Nephron progenitor cell (in vitro differentiated cells): ENCODE measurements around the gene CCDC192.

Experiments
- DNase-seq: peaks from one replicate; pipeline ENCODE4 v3.0.0; 2021
- H3K27ac Mint-ChIP-seq: 2 replicates; pipeline ENCODE4 v1.8.0; 2021; ENCODE audit warnings: mild to moderate bottlenecking, moderate library complexity, mixed read lengths
- H3K27me3 Mint-ChIP-seq: 2 replicates; pipeline ENCODE4 v1.8.0; 2021; ENCODE audit warnings: mild to moderate bottlenecking, low read depth, mixed read lengths; ENCODE audit not compliant: poor library complexity
- H3K36me3 Mint-ChIP-seq: 2 replicates; pipeline ENCODE4 v1.8.0; 2021; ENCODE audit warnings: low read depth, mixed read lengths
- H3K4me1 Mint-ChIP-seq: 2 replicates; pipeline ENCODE4 v1.8.0; 2021; ENCODE audit warnings: mixed read lengths
- H3K4me3 Mint-ChIP-seq: 2 replicates; pipeline ENCODE4 v1.8.0; 2021; ENCODE audit warnings: mild to moderate bottlenecking, moderate library complexity, mixed read lengths
- H3K9me3 Mint-ChIP-seq: 2 replicates; pipeline ENCODE4 v1.8.0; 2021; ENCODE audit warnings: mild to moderate bottlenecking, moderate library complexity, mixed read lengths
- CTCF ChIP-seq: fragments of 200-600 bp; sonication (generic); IDR thresholded peaks from 2 replicates; pipeline ENCODE4 v1.5.0; 2021; ENCODE audit warnings: antibody characterized with exemption

CCDC192 gene

DNA sequence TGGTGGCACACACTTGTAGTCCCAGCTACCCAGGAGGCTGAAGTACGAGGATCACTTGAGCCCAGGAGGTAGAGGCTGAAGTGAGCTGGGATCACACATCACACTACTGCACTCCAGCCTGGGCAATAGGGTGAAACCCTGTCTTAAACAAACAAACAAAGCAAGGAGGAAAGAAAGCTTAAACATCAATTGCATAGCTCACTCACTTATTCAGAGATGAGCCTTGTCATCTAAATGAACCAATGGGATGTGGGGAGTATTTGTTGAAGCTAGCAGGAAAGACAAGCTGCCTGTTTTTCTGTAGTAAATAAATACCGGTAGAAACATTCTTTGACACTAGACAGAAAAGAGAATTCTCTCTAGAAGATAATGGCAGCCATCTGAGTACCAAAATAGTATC is 219.4 kb downstream of the CCDC192 start:
- no peak for DNase-seq
- no peaks in the 10 kb centered on the region for H3K9me3 Mint-ChIP-seq
- no peak overlapping the region for H3K4me3 Mint-ChIP-seq
- peak overlapping the region; percentile 71 for H3K27ac Mint-ChIP-seq
- no peaks in the 10 kb centered on the region for H3K27me3 Mint-ChIP-seq
- TF ChIP-seq CTCF = no peak
- H3K4me1 Mint-ChIP-seq = peaks cover 17% of the 10 kb centered on the region
- H3K36me3 Mint-ChIP-seq = no peaks in the 10 kb centered on the region

DNA sequence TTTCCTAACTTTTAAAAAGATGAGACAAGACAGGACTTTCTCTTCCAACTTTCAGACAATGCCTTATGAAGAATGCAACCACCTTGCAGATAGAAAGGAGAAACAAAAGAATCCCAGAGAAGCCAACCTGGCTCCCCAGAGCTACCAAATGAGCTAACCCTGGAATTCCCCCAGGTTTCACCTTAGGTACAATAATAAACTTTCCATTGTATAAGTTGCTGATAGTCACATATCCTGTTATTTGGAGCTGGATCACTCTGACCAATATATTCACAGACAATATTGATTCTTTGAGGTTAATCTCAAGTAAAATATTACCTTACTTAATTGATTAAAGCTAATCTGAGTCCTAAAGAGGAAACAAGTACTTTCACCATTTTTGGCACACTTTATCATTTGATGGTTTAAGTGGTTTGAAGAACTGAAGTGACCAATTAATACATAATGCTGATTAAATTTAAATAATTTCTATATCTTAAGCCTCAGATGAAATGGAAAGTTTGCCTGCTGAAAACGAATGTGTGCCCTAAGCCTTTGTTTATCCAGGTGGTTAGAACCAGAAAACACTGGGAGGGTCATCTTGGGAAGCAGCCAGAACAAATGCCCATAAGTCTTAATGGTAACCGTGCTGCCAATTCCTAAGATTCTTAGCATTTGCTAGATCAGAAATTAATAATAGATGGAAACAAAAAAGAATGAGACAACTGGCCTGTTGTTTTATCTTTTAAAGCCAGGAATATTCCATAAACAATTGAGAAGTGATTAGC is 220.8 kb downstream of the CCDC192 start:
- Mint-ChIP-seq H3K27ac (no peak overlapping the region), H3K9me3 (peaks cover 4% of the 10 kb centered on the region), H3K4me1 (peaks cover 17% of the 10 kb centered on the region), H3K27me3 (peaks cover 4% of the 10 kb centered on the region), H3K4me3 (no peak overlapping the region), H3K36me3 (peaks cover 5% of the 10 kb centered on the region)
- DNase-seq = no peak
- no peak for TF ChIP-seq CTCF

GRCh38 chr5:127924606-127925005 is 221.4 kb downstream of the CCDC192 start:
- Mint-ChIP-seq H3K4me3 (no peak overlapping the region), H3K9me3 (peaks cover 4% of the 10 kb centered on the region), H3K27ac (no peak overlapping the region), H3K36me3 (peaks cover 5% of the 10 kb centered on the region), H3K4me1 (peaks cover 17% of the 10 kb centered on the region), H3K27me3 (peaks cover 7% of the 10 kb centered on the region)
- no peak for TF ChIP-seq CTCF
- DNase-seq = no peak

GRCh38 chr5:127925916-127926315 is 222.7 kb downstream of the CCDC192 start:
- no peak overlapping the region for H3K4me3 Mint-ChIP-seq
- no peak for DNase-seq
- TF ChIP-seq CTCF = no peak
- H3K36me3 Mint-ChIP-seq = peaks cover 5% of the 10 kb centered on the region
- no peak overlapping the region for H3K27ac Mint-ChIP-seq
- H3K27me3 Mint-ChIP-seq = peaks cover 11% of the 10 kb centered on the region
- H3K4me1 Mint-ChIP-seq = peaks cover 17% of the 10 kb centered on the region
- peaks cover 4% of the 10 kb centered on the region for H3K9me3 Mint-ChIP-seq

DNA sequence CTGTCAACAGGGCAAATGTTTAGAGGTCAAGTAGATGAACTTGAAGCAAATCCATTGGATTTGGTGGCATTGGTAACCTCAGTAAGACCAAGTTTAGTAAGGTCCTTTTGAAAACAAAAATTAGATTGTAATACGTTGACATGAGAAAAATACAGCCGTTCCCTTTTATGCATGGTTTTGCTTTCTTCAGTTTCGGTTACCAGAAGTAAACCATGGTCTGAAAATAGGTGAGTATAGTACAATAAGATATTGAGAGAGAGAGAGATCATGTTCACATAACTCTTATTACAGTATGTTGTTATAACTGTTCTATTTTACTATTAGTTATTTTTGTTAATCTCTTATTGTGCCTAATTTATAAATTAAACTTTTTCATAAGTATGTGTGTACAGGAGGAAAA is 223.8 kb downstream of the CCDC192 start:
- H3K4me1 Mint-ChIP-seq = peaks cover 17% of the 10 kb centered on the region
- H3K36me3 Mint-ChIP-seq = peaks cover 5% of the 10 kb centered on the region
- no peak for TF ChIP-seq CTCF
- H3K9me3 Mint-ChIP-seq = peaks cover 4% of the 10 kb centered on the region
- peaks cover 11% of the 10 kb centered on the region for H3K27me3 Mint-ChIP-seq
- H3K27ac Mint-ChIP-seq = no peak overlapping the region
- no peak overlapping the region for H3K4me3 Mint-ChIP-seq
- no peak for DNase-seq

DNA sequence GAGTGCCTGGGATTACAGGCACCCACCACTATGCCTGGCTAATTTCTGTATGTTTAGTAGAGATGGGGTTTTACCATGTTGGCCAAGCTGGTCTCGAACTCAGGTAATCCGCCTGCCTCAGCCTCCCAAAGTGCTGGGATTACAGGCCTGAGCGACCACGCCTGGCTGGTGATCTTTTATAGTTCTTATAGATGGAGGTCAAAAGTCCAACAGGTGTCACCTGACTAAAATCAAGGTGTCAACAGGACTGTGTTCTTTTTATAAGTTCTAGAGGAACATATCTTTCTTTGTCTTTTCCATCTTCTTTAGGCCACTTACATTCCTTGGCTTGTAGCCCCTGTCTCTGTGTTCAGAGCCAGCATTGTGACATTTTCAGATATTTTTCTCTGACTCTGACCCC is 224.9 kb downstream of the CCDC192 start:
- peaks cover 19% of the 10 kb centered on the region for H3K4me1 Mint-ChIP-seq
- H3K27me3 Mint-ChIP-seq = peaks cover 17% of the 10 kb centered on the region
- peaks cover 5% of the 10 kb centered on the region for H3K36me3 Mint-ChIP-seq
- H3K4me3 Mint-ChIP-seq = no peak overlapping the region
- H3K27ac Mint-ChIP-seq = no peak overlapping the region
- DNase-seq = no peak
- TF ChIP-seq CTCF = no peak
- H3K9me3 Mint-ChIP-seq = peaks cover 4% of the 10 kb centered on the region
